Stimulated activated CD8-positive, alpha-beta memory T cell treated with anti-CD3 and anti-CD28 coated beads, Interleukin-7, amount 100 ng/mL, for 48 hours (primary cell): ENCODE measurements around the gene MT1G.
"Not testable (repeated sequence)": the region's sequence is repeated elsewhere in the genome, so short reads cannot be mapped to it uniquely, and the experiment has no call there.

Source experiments
- DNase-seq, 2 donors: peaks; one replicate each; pipeline ENCODE4 v3.0.0-alpha.2; 2020; ENCODE audit warnings: low read depth in 1 of 2; ENCODE audit errors: extremely low read depth in 1 of 2

MT1G gene

DNA sequence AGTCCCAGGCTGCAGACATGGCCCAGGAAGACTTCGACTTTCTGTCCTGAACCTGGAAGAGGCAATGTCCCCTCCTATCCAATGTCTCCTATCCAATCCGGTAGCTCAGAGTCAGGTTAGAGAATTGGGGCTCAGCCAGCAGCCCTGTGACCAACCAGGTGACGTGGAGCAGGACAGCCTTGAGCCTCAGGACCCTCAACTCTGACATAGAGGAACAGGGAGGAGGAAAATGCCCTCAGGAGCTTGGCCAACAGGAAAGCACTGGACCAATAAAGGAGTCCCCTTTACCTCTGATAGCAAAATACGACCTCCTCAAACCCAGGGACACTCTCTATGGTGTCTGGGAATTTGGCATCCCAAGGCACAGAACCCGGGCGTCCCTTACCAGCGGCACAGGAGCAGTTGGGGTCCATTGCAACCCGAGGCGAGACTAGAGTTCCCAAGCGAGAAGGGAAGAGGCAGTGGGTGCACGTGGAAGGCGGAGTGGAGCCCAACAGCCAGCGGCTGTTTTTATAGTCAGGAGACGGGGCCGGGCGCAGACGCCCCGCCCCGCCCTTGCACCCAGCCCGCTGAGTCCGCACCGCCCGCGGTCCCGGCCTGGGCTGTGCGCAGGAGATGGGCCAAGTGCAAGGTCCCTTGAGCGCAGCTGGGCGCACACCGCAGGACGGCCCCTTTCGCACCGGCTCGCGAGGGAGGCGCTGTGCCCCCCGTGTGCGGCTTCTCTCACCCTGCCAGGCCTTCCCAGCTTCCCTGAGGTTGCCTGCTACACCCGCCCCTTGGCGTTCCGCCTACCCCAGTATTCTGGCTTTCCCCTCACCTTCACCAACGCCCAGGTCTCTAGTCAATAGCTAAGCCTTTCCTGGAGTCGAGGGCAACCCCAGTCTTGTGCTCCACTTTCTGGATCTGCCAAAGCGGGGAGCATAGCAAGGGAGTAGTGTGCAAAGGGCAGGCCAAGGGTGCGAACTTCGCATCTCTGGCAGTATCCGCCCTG lies at the start of gene MT1G:
TSS of gene MT1G (minus strand) at position 485 of the 991 bp plus-strand sequence. CDS start at position 413, 72 bp downstream.
- no peak for DNase-seq

DNA sequence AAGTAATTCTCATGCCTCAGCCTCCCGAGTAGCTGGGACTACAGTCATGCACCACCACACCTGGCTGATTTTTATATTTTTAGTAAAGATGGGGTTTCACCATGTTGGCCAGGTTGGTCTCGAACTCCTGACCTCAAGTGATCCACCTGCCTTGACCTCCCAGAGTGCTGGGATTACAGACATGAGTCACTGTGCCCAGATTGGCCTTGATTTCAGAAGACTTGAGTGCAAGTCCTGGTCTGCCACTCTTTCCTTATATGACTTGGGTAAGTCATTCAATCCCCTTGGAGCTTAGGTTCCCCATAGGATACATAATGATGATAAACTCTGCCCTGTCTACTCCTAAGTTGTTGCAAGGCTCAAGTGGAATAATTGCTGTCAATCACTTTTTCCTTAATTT lies 49.7 kb upstream of the MT1G start:
- not testable (repeated sequence) for DNase-seq

DNA sequence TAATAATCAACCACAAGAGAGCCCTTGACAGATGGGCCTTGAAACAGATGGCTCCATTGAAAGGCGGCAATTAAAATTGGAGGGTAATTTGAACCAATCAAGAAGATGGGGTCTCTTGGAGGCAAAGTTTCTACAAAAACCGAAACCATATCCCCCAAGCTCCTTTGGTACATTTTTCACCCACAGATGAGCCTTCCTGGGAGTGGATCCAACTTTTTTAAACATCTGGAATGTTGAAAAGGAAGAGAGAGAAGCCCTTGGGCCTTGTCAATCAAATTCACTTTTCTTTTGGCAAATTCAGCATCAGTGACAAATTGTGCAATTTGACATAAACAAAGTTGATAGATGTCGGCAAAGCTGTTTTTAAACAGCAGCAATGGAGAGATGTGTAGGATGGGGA lies 48.9 kb upstream of the MT1G start:
- DNase-seq, result no peak

DNA sequence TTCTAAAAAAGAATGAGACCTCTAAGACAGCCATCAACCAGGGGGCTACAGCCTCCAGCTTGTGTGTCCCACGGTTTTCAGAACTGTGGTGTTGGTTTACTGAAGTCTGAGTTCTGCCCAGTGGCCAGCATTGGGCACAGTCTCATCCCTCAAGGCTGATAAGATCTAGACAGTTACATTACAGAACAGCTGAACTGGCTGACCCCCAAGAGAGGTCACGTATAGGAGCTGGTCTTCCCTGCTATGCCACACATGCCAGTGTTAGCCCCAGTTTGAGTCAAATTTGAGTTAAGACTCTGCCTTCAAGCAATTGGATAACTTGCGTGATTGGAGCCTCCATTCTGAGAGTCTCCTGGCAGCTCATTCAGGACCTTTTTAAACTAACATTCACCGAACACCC lies 47.3 kb upstream of the MT1G start:
- no peak for DNase-seq

DNA sequence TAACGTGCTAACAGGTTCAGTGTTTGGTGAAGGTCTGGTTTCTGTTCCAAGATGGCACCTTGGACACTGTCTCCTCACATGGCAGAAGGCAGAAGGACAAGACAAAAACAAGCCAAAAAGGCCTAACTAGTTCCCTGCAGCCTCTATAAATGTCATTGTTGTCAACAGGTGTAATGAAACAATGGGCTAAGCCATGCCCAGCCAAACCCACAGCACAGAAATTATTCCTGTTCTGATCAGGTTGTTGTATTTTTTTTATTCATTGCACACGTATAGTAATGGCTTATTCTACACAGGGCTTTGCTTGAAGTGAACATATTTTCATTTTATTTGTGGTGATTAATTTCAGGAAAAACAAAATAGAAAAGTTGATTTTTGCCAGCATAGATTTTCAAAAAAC lies 45.9 kb upstream of the MT1G start:
- no peak for DNase-seq

DNA sequence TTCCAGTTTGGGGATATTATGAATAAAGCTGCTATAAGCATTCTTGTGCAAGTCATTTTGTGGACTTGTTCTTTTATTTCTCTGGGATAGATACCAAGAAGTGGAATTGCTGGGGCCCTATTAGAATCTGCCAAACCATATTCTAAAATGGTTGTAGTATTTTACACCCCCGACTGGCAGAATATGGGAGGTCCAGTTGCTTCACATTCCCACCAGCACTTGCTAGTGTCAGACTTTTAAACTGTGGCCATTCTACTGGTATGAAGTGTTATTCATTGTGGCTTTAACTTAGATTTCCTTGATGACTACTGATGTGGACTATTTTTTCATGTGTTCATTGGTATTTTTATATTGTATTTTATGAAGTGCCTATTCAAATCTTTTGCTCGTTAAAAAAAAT lies 44.0 kb upstream of the MT1G start:
- DNase-seq, result no peak

DNA sequence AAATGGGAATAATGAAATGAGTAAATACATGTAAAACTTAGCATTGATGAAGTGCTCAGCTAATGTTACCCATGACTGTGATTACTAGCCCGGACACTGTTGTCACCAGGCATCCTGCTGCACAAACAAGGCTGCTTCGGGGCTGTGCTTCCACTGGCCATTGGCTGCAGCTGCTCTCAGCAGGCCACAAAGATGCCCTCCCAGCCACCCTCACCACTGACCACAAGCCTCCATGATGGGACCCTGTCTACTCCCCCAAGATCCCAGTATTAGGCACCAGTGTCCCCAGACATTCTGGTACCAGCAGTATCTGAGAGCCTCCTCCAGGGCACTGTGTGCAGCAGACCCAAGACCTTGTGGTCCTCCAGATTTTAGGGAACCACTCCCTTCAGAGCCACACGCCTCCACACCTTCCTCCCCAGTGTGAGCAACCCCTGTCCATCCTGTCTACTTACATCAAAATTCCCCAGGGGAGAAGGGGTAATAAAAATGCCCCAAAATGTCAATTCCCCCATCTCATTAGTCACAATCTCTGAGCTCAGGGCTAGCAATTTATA lies 42.4 kb upstream of the MT1G start:
- DNase-seq, result no peak

DNA sequence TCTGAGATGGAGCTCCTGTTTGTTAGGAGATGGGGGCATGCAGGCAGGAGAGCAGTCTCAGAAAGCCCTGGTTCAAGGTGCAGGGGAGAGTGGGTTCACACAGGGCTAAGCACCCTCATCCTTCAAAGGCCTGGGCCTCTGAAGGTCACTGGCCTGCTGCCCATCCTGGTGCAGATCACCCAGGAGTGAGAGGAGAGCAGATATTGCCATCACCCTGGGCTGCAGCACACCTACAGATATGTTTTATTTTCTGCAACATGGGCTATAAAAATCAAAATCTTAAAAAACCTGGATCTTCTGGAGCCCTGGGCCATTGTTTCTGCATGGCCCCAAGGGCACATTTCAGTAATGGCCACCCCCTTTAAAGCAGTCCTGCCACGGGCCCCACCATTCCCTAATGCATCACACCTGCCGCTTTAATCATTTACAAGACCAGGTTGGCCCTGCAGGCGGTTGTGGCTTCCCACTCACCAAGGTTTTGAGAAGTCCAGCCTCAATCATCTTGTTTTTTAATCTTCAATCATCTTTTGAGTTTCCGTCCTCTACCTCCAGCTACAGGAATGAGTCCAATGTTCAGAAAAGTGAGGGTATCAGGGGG lies 41.7 kb upstream of the MT1G start:
- no peak for DNase-seq

DNA sequence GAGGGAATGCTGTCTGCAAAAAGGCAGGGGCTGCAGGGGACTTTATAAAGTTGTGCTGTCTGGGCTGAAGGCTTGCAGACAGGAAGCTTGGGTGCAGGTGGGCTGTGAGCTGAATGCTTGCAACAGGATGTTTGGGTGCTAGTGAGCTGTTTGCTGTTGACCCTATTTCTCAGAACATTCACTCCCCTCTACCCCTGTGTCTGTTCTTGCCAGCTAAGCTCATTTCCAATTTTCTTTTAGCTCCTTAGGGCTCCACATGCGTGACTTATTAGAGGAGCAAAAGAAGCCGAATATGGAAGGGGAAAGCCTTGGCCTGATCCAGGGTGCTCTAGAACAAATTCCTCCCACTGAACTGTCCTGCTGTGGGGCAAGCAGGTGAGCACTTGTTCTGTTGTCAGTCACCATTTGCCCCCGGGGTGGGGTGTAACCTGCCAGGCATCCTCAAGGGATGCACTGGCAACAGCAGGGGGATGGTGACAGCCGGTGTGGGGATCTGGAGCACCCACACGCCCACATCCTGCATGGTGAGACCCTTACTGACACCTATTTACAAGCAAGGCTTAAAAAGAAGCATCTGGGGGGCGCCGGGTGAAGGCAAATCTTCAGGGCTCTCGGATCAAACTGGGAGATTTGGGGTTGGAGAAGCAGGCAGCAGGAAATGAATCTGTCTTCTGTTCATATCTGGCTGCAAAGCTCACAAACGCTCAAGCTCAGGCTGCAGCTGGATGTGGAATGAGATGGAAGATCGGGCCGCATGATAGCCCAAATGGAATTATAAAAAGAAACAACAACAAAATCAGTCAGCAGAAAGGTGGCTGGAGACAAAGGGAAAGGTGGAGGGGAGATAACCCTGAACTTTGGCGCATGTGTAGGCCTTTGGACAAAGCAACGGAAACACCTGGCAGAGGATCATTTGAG lies 40.9 kb upstream of the MT1G start:
- DNase-seq, result no peak

DNA sequence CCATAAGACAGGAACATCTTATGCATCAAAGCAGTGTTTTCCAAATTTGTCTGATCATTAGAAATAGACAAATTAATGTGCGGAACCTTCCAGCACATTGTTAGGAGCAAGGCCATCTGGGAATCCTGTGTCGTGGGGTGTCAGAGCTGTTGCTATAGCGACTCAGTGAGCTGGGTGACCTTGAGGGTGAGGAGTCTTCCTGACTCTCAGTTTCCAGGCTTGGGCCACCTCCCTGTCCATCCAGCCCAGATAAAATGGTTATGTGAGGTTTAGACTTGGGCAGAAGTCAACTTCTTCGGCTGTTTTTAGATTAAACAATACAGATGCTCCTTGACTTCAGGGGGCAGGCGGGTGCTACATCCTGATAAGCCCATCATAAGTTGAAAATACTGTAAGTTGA lies 35.0 kb upstream of the MT1G start:
- no peak for DNase-seq

DNA sequence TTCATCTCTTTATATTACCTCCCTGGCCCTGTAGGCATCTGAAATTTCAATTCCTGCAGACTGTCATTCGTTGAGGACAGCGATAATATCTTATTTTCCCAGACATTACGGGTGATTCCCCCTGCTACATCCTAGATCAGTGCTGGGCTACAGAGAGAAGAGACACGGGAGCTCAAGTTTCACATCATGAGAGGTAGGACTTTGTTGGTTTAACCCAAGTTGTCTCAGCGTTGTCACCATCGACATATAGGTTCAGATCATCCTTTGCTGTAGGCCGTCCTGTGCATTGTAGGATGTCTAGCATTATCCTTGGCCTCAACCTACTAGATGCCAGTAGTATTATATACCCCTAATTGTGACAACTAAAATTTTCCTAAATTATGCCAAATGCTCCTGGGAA lies 33.7 kb upstream of the MT1G start:
- DNase-seq, result no peak

DNA sequence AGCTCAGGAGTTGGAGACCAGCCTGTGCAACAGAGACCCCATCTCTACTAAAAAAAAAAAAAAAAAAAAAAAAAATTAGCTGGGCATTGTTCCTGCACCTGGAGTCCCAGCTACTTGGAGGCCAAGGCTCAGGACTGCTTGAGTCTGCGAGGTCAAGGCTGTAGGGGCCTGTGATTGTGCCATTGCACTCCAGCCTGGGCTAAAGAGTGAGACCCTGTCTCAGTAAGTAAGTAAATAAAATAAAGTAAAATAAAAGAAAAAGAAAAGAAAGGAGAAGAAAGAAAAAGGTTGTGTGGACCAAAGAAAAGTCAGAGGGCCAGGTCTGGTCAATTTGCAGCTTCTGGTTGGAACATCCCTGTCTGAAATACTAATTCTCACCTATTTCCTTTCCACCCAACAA lies 32.8 kb upstream of the MT1G start:
- DNase-seq, result no peak

DNA sequence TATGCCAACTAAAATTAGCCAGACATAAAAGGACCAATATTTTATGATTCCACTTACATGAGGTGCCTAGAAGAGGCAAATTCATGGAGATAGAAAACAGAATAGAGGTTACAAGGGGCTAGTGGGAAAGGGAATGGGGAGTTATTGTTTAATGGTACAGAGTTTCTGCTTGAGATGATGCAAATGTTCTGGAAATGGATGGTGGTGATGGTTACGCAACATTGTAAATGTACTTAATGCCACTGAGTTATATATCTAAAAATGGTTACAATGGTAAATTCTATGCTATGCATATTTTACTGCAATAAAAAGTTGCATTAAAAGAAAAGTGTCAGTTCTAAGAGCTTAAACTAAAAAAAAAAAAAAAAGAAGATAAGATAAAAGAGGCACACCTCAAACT lies 32.3 kb upstream of the MT1G start:
- no peak for DNase-seq

DNA sequence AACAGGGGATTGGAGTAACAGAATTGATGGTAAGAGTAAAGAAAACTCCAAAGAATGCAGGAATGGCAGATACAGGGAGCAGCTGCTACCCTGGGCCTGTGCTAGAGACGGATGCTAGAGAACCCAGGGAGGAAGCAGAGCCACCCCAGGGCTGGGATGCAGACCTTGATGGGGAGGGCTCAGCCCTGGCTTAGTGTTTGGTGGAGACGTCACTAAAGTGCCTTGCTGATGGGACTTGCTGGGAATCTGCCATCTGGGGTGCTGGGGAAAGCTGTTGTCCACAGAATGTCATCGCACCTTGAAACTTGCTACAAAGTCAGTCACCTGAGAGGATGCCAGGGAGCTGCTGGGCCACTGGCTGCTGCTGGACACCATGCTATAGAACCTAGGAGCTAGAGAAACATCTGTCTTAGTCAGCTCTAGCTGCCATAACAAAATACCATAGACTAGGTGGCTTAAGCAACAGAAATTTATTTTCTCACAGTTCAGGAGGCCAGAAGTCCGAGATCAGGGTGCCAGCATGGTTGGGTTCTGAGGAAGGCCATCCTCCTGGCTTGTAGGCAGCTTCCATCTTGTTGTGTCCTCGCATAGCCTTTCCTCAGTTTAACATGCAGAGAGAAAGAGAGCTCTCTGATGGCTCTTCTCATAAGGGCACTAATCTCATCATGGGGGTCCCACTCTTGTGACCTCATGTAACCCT lies 29.7 kb upstream of the MT1G start:
- no peak for DNase-seq

DNA sequence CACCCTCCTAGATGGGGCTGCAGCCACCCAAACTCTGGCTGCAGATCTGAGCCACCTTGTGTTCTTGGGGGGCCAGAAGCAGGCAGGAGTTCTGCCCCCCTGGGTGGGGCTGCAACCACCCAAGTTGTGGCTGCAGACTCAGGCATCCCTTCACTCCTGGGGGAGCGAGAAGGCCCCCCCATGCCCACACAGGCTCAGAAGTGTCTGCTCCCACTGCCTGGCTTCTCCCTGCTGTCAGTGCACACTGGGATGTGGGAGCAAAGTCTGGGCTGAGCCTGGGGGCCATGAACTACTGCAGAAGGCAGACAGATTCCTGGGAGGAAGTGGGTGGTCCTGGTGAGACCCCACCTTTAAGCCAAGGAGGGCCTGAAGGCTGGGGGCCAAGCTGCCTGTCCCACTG lies 27.4 kb upstream of the MT1G start:
- DNase-seq, result no peak

DNA sequence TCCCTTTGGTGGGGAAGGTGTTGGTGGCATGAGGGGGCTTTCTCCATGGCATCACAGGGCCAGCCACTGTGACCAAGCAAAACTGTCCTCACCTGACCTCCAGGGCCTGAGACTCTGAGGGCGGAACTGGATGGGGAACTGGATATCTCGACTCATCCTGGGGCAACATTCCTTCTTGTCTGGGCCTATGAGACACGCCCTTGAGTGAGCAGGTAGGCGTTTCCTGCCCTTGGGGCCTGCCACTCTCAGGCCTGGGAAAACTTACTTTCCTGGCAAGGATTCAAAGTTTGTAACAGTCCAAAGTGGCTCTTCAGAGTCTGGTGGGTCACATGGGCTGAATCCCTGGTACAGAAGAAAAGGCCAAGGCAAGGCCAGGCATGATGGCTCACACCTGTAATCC lies 24.0 kb upstream of the MT1G start:
- no peak for DNase-seq

DNA sequence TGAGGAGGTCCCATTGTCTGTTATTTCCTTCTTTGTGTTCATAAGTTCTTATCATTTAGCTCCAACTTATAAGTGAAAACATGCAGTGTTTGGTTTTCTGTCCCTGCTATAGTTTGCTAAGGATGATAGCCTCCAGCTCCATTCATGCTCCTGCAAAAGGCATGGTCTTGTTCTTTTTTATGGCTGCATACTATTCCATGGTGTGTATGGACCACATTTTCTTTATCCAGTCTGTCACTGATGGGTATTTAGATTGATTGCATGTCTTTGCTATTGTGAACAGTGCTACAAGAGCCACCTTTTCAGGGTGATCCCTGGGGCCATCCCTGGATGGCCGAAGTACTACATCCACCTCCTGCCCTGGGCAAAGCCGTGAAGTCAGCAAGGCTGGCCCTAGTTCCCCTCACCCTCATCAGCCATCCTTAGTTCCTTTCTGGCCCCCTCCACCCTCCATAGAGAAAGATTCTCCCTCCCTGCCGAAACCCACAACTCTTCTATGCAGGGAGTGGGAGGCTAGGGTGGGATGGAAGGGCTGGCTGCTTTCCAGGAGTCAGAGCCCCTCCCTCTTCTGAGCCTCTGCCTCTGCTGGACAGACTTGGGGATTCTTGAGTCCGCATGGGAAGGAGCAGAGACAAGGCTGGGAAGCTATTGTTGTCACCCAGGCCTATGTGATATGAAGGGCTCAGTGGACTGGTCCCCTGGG lies 22.7 kb upstream of the MT1G start:
- no peak for DNase-seq

DNA sequence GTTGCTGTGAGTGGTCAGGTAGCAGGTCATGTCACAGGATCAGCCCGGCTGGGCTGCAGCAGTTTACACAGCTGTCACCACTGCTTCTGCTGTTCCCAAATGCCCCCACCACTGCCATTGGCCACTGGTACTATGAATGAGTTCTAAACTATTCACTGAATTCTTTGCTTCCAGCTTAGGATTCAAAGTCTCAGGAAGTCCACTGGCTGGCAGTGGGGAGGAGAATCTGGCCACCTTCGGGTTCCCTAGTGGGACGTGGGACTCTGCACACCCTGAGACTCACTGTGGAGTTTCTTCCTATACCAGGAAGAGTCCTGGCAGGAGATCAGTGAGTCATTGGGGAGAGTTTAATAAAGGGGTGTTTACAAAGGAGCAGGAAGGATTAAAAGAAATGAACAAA lies 21.3 kb upstream of the MT1G start:
- no peak for DNase-seq

DNA sequence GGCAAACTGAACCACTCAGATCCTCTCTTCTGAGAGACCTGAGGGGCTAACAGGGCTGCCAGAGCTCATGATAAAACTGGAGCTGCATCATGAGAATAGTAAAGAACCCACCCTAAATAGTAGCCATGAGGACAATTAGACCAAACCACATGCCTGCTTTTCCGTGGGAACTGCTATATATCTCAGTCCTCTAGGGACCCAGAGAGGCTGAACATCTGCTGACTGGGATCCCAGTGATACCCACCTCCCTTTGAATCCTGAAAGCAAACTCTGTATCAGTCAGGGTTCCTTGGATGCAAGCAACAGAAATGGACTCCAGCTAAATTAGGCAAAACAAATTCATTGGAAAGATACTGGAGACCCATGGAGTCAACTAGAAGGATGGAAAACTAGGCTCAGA lies 20.9 kb upstream of the MT1G start:
- no peak for DNase-seq

DNA sequence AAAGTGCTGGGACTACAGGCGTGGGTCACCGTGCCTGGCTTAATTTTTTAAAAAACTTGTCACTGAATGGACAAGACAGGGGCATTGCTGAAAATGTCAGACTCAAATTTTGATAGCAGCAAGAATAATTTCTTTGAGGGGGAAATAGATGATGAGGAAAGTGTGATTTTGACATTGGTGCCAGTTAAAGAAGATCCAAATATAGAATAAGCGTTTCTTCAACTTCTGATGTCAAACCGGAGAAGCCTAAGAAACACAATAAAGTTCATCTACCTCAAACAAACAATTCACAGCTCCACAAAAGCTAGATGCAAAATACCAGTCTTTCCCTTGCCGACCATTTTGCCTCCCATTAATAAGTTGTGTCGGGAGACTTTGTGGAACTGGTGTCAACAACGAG lies 18.9 kb upstream of the MT1G start:
- no peak for DNase-seq
